Amniotic stem cell (primary cell): ENCODE measurements around the gene SLC41A3.
"Not testable (repeated sequence)": the region's sequence is repeated elsewhere in the genome, so short reads cannot be mapped to it uniquely, and the experiment has no call there.

Experiments used
- DNase-seq: peaks from one replicate; lab custom pipeline; 2025; lab: John Stamatoyannopoulos, UW

The SLC41A3 gene

DNA sequence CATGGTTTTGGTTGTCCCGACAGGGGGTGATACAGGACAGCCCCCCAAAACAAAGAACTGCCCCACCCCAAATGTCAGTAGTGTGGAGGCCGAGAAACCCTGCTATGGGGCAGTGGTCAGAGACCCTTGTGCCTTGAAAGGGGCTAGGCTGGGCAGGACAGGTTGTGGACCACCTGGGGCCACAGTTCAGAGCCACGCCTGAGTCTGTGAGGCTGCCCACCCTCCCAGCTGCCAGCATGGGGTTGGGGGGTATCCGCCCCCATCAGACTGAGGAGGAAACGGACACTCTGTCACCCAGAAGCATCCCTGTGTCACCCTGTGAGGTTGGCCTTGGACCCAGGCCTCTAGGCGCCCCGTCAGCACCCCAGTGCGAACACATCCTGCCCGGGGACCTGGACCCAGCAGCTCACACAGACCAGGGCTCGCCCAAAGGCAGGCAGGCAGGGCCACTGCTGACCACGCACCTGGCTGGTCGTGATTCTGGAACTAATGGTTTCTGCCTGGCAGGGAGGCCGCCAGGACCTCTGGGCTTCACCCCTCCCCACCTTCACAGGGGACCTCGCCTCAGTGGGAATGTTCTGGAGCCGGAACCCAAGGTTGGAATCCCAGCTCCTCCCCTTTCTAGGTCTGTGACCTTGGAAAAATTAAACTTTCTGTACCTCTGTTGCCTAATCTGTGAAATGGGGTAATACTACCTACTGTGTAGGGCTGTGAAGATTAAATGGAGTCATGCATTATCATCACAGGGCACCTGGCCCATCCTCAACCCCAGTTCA, 1.4 kb downstream of the SLC41A3 start:
- DNase-seq, result no peak

- no peak for DNase-seq
Measured at GRCh38 chr3:126081618-126082361, 2.1 kb downstream of the SLC41A3 start.

DNA sequence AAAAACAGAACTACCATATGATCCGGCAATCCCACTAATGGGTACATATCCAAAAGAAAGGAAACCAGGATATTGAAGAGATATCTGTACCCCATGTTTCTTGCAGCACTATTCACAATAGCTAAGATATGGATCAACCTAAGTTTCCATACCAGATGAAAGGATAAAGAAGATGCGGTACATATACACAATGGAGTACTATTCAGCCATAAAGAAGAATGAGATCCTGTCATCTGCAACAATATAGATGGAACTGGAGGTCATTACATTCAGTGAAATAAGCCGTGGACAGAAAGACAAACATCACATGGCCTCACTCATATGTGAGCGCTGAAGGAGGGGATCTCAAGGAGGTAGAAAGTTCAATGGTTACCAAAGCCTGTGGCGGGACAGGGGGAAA, 3.0 kb downstream of the SLC41A3 start:
- no peak for DNase-seq

DNA sequence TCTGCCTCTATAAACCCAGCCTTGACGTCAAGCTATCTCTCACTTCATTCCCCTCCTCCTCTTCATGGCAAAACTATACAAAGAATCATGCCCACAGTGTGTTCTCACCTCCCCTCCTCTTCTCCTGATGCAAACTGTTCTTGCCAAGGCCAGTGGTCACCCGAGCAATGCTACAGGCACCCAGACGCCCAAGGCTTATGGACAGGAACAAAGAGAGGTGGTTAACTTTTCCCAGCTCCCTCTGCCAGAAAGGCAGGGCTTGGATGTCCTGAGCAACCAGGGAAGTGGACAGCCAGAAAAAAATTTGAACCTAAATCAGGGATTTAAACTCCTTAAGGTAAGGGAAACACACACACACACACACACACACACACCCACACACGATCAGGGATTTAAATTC, 5.1 kb downstream of the SLC41A3 start:
- DNase-seq, result no peak

- no peak for DNase-seq
Measured at GRCh38 chr3:126077754-126078153, 6.2 kb downstream of the SLC41A3 start.

DNA sequence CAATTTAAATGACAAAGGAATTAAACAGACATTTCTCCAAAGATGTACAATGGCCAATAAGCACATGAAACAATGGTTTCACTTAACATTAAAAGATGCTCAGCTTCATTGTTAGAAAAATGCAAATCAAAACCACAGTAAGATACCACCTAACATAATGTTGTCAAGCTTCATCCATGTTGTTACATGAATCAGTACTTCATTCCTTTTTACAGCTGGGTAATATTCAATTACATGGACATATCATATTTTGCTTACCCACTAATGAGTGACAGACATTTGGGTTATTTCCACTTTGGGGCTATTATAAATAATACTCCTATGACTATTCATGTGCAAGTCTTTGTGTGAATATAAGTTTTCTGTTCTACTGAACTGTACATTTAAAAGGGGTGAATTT, 7.8 kb downstream of the SLC41A3 start:
- no peak for DNase-seq

DNA sequence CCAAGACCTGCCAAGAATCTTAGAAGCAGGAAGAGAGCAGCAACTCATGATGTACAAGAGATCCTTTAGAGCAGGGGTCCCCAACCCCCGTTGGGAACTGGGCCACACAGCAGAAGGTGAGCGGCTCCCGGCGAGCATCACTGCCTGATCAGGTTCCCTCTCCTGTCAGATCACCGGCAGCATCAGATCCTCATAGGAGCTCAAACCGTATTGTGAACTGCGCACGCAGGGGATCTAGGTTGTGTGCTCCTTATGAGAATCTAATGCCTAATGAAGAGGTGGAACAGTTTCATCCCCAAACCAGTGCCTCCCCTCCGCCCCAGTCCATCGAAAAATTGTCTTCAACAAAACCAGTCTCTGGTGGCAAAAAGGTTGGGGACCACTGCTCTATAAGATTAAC, 13.8 kb downstream of the SLC41A3 start:
- DNase-seq, result no peak

GRCh38 chr3:126067959-126068358, 16.0 kb downstream of the SLC41A3 start:
- DNase-seq, result no peak

- not testable (repeated sequence) for DNase-seq
Measured at GRCh38 chr3:126066676-126067075, 17.2 kb downstream of the SLC41A3 start.

DNA sequence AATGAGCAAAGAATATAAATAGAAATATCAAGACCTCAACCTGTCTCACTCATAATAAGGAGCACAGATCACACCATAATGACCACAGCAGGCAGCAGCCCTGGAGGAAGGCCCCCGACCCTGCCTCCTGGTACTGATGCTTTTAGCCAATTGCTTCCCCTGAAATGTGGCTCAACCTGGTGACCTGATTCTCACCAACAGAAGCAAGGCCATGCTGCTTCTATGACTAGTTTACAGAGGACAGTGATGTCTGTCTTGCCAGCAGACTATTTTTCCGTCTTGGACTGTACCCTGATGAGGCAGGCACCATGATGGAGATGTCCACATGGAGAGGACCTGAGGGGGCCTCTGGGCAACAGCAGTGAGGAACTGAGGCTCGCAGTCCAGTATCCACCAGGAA, 18.0 kb downstream of the SLC41A3 start:
- DNase-seq, result no peak

GRCh38 chr3:126064627-126065258, 19.2 kb downstream of the SLC41A3 start:
- no peak for DNase-seq

- no peak for DNase-seq
Measured at GRCh38 chr3:126063358-126063965, 20.5 kb downstream of the SLC41A3 start.

DNA sequence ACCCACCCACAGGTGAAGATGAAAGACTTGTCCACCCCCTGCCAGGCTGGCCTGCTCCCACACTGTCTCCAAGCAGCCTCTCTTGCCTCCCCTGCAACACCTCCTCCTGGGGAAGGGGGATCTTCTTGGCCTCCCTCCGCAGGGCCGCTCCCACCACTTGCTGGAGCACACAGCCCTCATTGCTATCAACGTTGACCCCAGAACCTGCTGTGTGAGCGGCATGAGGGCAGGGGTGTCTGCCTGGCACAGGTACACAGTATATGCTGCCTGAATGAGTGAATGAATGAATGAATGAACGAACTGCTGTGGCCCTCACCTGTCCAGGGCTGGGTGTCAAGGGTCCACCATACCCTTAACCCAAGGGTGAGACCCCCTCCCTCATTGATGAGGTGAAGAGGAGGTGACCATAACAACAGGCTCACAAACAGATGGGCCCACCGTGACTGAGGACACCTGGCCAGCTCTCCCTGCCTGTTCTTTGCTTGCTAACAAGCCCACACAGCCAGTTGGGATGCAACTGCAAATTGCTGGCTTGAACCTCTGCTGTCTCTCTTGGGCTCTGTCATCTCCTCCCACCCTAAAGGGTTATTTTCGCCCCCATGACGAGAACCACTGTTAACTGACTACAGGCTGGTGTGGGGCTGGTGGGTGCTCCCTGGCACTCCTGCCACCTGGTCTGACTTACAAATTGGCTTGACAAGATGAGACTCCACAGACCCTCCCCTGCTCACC, 22.5 kb downstream of the SLC41A3 start:
- no peak for DNase-seq

- no peak for DNase-seq
Measured at GRCh38 chr3:126060613-126061145, 23.2 kb downstream of the SLC41A3 start.

DNA sequence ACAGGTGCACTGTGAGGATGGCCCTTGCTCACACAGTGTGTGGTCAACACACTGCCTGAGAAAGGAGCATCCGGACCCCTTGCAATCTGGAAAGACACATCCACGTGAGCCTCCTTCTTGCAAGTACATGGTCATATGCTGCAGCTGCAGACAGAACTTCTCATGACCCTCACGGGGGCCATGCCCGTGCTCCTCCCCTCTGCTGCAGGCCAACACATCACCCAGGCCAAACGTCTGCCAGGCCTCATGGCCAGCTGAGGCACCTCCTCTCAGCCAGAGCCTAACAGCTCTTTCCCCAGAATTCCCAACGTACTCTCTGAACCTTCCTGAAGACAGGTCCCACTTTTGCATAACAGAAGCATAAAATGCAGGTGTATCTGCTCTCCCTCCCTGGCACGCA, 25.3 kb downstream of the SLC41A3 start:
- DNase-seq, result no peak

DNA sequence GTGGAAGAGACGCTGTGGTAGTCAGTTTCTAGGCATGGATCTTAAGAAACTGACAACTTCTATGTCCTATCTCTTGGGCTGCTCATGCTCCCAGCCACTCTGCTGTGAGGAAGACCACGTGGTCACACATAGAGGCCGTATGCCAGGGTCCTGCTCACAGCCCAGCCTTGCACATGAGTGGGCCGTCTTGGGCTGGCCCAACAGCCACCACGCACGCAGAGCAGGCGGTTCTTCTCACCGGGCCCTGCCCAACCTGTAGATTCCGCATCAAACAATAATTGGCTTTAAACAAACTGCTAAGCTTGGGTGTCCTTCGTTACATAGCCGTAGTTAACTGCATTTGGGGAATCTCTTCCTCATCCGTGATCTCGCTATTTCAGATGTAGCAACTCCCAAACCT, 26.0 kb downstream of the SLC41A3 start:
- DNase-seq, result no peak

DNA sequence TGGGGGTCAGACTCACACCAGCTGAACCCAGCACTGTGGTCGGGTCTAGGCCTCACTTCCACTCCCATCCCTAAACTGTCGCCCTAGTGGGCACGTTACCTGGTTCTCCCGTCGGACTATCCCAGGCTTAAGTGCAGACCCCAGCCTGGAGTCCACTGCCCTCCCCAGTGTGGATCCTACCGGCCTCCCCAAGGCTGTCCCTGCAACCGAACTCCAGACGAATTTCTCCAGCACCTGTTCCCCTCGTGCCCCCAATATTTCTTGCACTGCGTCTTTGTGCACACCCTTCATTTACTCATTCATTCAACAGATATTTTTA, 26.5 kb downstream of the SLC41A3 start:
- DNase-seq, result no peak

GRCh38 chr3:126056681-126057500, 27.0 kb downstream of the SLC41A3 start:
- DNase-seq, result no peak

DNA sequence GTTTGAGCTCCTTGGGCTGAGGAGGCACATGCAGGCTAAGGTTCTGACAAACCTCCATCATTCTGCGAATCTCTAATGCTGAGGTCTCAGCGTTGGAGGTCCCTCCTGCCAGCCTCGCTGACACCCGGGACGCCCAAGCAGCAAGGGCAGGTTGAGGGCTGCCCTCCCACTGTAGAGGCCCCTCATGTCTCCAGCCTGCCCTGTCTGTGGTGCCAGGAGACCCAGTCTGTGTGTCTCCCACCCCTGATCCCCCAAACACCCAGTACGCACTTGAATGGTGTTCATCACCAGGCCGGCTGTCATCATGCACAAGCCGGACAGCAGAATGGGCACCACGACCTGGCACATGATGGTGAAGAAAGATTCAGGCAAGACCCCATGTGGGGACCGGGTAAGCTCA, 27.8 kb downstream of the SLC41A3 start:
- DNase-seq, result no peak

GRCh38 chr3:126054870-126055269, 29.1 kb downstream of the SLC41A3 start:
- no peak for DNase-seq

DNA sequence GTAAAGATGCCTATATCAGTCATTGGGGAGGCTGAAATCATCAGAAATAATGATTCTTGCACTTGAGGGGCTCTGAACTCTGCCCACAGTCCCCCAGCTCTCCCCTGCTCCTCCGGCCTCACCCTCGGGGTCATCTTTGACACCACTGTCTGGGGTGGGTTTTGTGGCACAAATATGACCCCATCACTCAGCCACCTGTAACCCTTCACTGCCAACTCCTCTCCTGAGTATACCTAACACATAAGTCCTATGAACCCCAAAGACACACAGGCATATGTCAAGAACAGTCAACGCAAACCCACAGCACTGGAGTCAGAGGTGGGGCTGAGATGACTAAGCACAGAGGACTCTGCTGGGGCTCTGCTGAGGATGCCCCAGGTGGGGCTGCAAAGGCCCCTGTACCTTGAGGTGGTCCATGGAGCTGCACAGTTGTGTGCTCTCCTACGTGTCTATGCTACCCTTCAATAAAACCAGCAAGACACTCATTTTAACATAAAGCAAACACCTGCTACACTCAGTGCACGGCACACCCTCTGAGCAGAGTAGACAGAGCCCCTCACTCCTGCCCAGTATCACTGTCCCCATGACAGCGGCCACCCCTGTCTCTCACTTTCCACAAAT, 29.9 kb downstream of the SLC41A3 start:
- no peak for DNase-seq
